HepG2 (cell line): ENCODE measurements around the gene MEGF6. TPM values are rescaled to one million over a fixed set of nuclear protein-coding genes. Genes with fewer than 3 reads are reported as not detected.

ENCODE experiments used
- ATAC-seq: fragments of 200-7000 bp; cut with Tn5 transposase; 3 replicates; pipeline ENCODE4 v1.9.1; 2020; ENCODE audit warnings: mild to moderate bottlenecking, moderate library complexity
- BruUV-seq: library from RNA; stranded (reverse); fragments of 400-500 nt; replicated peaks from 2 replicates; lab custom pipeline; 2021; lab: Mats Ljungman, UMichigan
- CTCF ChIA-PET: fragments of 300-600 bp; formaldehyde crosslinking; extraction: SDS; loops from one replicate; lab custom pipeline; 2021; ENCODE audit warnings: low total read pairs, inconsistent platforms, low intra/inter-chr PET ratio; lab: Yijun Ruan, JAX
- POLR2A ChIA-PET: fragments of 350-600 bp; sonication (Branson Sonifier 250); formaldehyde crosslinking; loops from one replicate; lab custom pipeline; 2020; ENCODE audit warnings: antibody characterized with exemption, inconsistent platforms; lab: Yijun Ruan, JAX
- DNase-seq: peaks from one replicate; pipeline ENCODE4 v3.0.0-alpha.2; 2015; ENCODE audit warnings: low spot score
- FAIRE-seq: peaks from 3 replicates; lab custom pipeline; 2011; peaks lifted over from hg19 to GRCh38; lab: Jason Lieb, UNC
- H2AFZ ChIP-seq: one replicate; pipeline ENCODE4 v1.6.1; 2011; ENCODE audit warnings: low read length, inconsistent platforms
- H3K27ac ChIP-seq: fragments of 300-600 bp; 3 replicates; pipeline ENCODE4 v1.8.0; 2011; ENCODE audit warnings: mixed run types, mild to moderate bottlenecking, mixed read lengths, low read length, inconsistent platforms; ENCODE audit not compliant: insufficient read depth; ENCODE audit errors: extremely low read length
- H3K27me3 ChIP-seq, 2 experiments: fragments of 200-600 bp in 1 of 2; 2 replicates in 1 of 2; 3 replicates in 1 of 2; pipeline versions ENCODE4 v1.6.0 to v1.8.0; 2011; ENCODE audit warnings: low read length in 2 of 2, mild to moderate bottlenecking in 2 of 2, moderate library complexity in 2 of 2, inconsistent platforms in 1 of 2; ENCODE audit not compliant: insufficient read depth in 2 of 2, control insufficient read depth in 1 of 2
- H3K36me3 ChIP-seq, 2 experiments: fragments of 200-600 bp in 1 of 2; replicated peaks in 1 of 2; 2 replicates in 1 of 2; 3 replicates in 1 of 2; pipeline versions ENCODE4 v1.5.1 to v1.8.0; 2011; ENCODE audit warnings: low read length in 2 of 2, inconsistent platforms in 1 of 2; ENCODE audit not compliant: insufficient read depth in 2 of 2, control insufficient read depth in 1 of 2
- H3K4me1 ChIP-seq: 2 replicates; pipeline ENCODE4 v1.5.1; 2012; ENCODE audit warnings: low read length, inconsistent platforms; ENCODE audit not compliant: insufficient read depth
- H3K4me2 ChIP-seq: 2 replicates; pipeline ENCODE4 v1.6.0; 2011; ENCODE audit warnings: low read depth, low read length, inconsistent platforms
- H3K4me3 ChIP-seq, 3 experiments: fragments of 200-600 bp in 1 of 3; sonication (generic), shearing (Covaris generic) in 1 of 3; replicated peaks in 1 of 3; 2 replicates each; pipeline ENCODE4 v1.5.1; 2011 to 2016; ENCODE audit warnings: low read length in 3 of 3, inconsistent platforms in 2 of 3, low read depth in 2 of 3, mild to moderate bottlenecking in 2 of 3, control low read depth in 1 of 3, mixed read lengths in 1 of 3; ENCODE audit not compliant: insufficient read depth in 1 of 3
- H3K79me2 ChIP-seq: one replicate; pipeline ENCODE4 v1.6.1; 2011; ENCODE audit warnings: low read length, inconsistent platforms; ENCODE audit not compliant: insufficient read depth
- H3K9ac ChIP-seq: 2 replicates; pipeline ENCODE4 v1.6.0; 2011; ENCODE audit warnings: mild to moderate bottlenecking, low read depth, low read length, inconsistent platforms; ENCODE audit not compliant: insufficient read depth
- H3K9me3 ChIP-seq: 2 replicates; pipeline ENCODE4 v1.5.1; 2012; ENCODE audit warnings: mild to moderate bottlenecking, low read length
- H4K20me1 ChIP-seq: 2 replicates; pipeline ENCODE4 v1.6.0; 2011; ENCODE audit warnings: inconsistent platforms, mild to moderate bottlenecking, low read length, moderate library complexity; ENCODE audit not compliant: insufficient read depth
- CBX5 ChIP-seq: sonication (generic); formaldehyde crosslinking; IDR thresholded peaks from 2 replicates; pipeline ENCODE4 v1.4.0; 2020; ENCODE audit warnings: missing genetic modification reagents, borderline replicate concordance
- ELF1 ChIP-seq: sonication (generic); formaldehyde crosslinking; IDR thresholded peaks from 2 replicates; pipeline ENCODE4 v1.4.0; 2020; ENCODE audit warnings: missing genetic modification reagents
- MAF1 ChIP-seq: sonication (generic); formaldehyde crosslinking; IDR thresholded peaks from 2 replicates; pipeline ENCODE4 v1.5.0; 2020; ENCODE audit warnings: missing genetic modification reagents, borderline replicate concordance
- NFRKB ChIP-seq: fragments of 450-650 bp; IDR thresholded peaks from 2 replicates; pipeline ENCODE4 v1.6.1; 2017
- NRL ChIP-seq: sonication (generic); formaldehyde crosslinking; IDR thresholded peaks from 2 replicates; pipeline ENCODE4 v1.5.0; 2020; ENCODE audit warnings: missing genetic modification reagents, mild to moderate bottlenecking, moderate library complexity, borderline replicate concordance
- TOE1 ChIP-seq: sonication (generic); formaldehyde crosslinking; IDR thresholded peaks from 2 replicates; pipeline ENCODE4 v1.4.0; 2020; ENCODE audit warnings: mild to moderate bottlenecking, missing genetic modification reagents
- U2AF2 ChIP-seq: fragments of 200-400 bp; formaldehyde crosslinking; IDR thresholded peaks from 2 replicates; pipeline ENCODE4 v1.6.1; 2017; ENCODE audit warnings: low read depth, mild to moderate bottlenecking, low read length
- ZKSCAN1 ChIP-seq: fragments of 150-350 bp; IDR thresholded peaks from 2 replicates; pipeline ENCODE4 v1.6.1; 2014; ENCODE audit warnings: low read length
- ZNF234 ChIP-seq: sonication (generic); formaldehyde crosslinking; conservative IDR thresholded peaks from 2 replicates; pipeline ENCODE4 v1.5.1; 2020; ENCODE audit warnings: mild to moderate bottlenecking, missing genetic modification reagents
- ZNF614 ChIP-seq: IDR thresholded peaks from 2 replicates; pipeline ENCODE4 v1.6.1; 2018; ENCODE audit warnings: missing biosample characterization, missing genetic modification reagents, inconsistent platforms, borderline replicate concordance
- ZNF616 ChIP-seq: sonication (generic); formaldehyde crosslinking; IDR thresholded peaks from 2 replicates; pipeline ENCODE4 v1.5.0; 2020; ENCODE audit warnings: low read depth, mild to moderate bottlenecking, missing genetic modification reagents
- ZNF709 ChIP-seq: sonication (generic); formaldehyde crosslinking; IDR thresholded peaks from 2 replicates; pipeline ENCODE4 v1.5.0; 2020; ENCODE audit warnings: mild to moderate bottlenecking, missing genetic modification reagents
- ZNF761 ChIP-seq: sonication (generic); formaldehyde crosslinking; conservative IDR thresholded peaks from 2 replicates; pipeline ENCODE4 v1.4.0; 2020; ENCODE audit warnings: mild to moderate bottlenecking, missing genetic modification reagents
- ZSCAN31 ChIP-seq: sonication (generic); formaldehyde crosslinking; IDR thresholded peaks from 2 replicates; pipeline ENCODE4 v1.5.0; 2020; ENCODE audit warnings: low read depth, mild to moderate bottlenecking, missing genetic modification reagents
- WGBS: methylation state at CpG from one replicate; pipeline ENCODE4 v1.1.6; 2017; ENCODE audit warnings: low lambda C conversion rate; 5-methylcytosine and 5-hydroxymethylcytosine counted together
- in situ Hi-C: cut with HindIII; loops from 2 replicates; pipeline ENCODE4 v1.10.0; 2017; ENCODE audit warnings: low pct_unique_long_range_greater_than_20kb; ENCODE audit not compliant: extremely low pct_ligation_motif_present
- intact Hi-C: fragments of 100-400 bp; cut with micrococcal nuclease; formaldehyde crosslinking; loops from one replicate; pipeline ENCODE4 v1.10.0; 2022; ENCODE audit not compliant: unreplicated experiment
- polyA plus RNA-seq, 8 experiments: library from polyadenylated mRNA; depleted of rRNA in 3 of 8; stranded (reverse) in 7 of 8; unstranded in 1 of 8; fragments of >200 nt; fragmentation: Illumina TruSeq in 4 of 8; extraction: Trizol in 4 of 8; gene quantifications; 2 replicates each; pipeline versions ENCODE4 v1.2.1 to v1.2.3, GENCODE V29; 2011 to 2016; ENCODE audit warnings: low read depth in 4 of 8, missing spikeins in 1 of 8, mixed read lengths in 1 of 8; ENCODE audit not compliant: insufficient read depth in 1 of 8
- total RNA-seq, 5 experiments: library from RNA; depleted of rRNA; stranded (reverse); fragments of >200 nt; fragmentation: Illumina TruSeq; extraction: Trizol; gene quantifications; 2 replicates each; pipeline ENCODE4 v1.2.3, GENCODE V29; 2016; ENCODE audit warnings: low read depth in 1 of 5
- TF ChIP-seq, protein P1 (sequence below): sonication (generic); formaldehyde crosslinking; IDR thresholded peaks from 2 replicates; pipeline ENCODE4 v1.4.0; 2020; ENCODE audit warnings: missing genetic modification reagents
- TF ChIP-seq, protein P2 (sequence below), 2 experiments: fragments of 450-650 bp in 1 of 2; sonication (generic) in 1 of 2; formaldehyde crosslinking; IDR thresholded peaks; 2 replicates each; pipeline versions ENCODE4 v1.5.0 to v1.8.0; 2020 to 2022; ENCODE audit warnings: mild to moderate bottlenecking in 1 of 2, missing genetic modification reagents in 1 of 2
- TF ChIP-seq, protein P3 (sequence below): sonication (generic); formaldehyde crosslinking; IDR thresholded peaks from 2 replicates; pipeline ENCODE4 v1.5.0; 2020; ENCODE audit warnings: mild to moderate bottlenecking, missing genetic modification reagents, borderline replicate concordance

MEGF6 gene
- total and polyA plus RNA-seq, 2 of the 13 experiments (the other 11 are each of a cell fraction or from before 2014, with no cell fraction given) = 1.9 TPM

DNA sequence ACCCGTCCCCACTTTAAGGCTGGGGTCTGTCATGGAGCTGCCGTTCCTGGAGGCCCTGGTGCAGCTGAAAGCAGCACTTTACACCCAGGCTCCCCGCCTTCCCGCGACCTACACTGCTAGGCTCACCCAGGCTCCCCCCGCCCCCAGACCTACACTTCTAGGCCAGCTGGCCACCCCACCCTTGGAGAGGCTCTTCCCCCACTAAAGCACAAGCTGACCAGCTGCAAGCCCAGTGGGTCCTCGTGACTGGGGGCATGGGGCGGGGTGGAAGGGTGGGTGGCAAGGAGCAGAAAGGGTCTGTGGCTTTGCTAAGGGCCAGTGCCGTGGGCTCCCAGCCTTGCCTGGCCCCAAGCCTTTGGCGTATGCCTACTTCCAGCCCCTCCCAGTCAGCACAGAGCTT is 166.6 kb downstream of the MEGF6 start:
- WGBS = 60% methylated on average over 9 of the region's 10 CpGs
- FAIRE-seq (no peak), DNase-seq (no peak), ATAC-seq (no peak)
- Histone ChIP-seq H2AFZ (no peak overlapping the region), H3K79me2 (no peaks in the 10 kb centered on the region), H3K4me3 (no peak overlapping the region), H3K4me1 (peaks cover 58% of the 10 kb centered on the region), H3K27ac (no peak overlapping the region), H3K36me3 (no peaks in the 10 kb centered on the region), H3K9me3 (no peaks in the 10 kb centered on the region), H4K20me1 (no peaks in the 10 kb centered on the region), H3K4me2 (no peak overlapping the region; the same call in 1 of the 2 replicates), H3K27me3 (no peaks in the 10 kb centered on the region), H3K9ac (no peak overlapping the region)
- BruUV-seq = no TSS peak
- intact Hi-C loops (no loop called here), in situ Hi-C loops (loop anchor here (5.0 kb wide), 1 partner anchor 38 kb away; no protein-coding TSS in a partner anchor)
- TF ChIP-seq ZNF709 (no peak), MAF1 (CRISPR knock-in tag) (no peak), ZNF234 (CRISPR knock-in tag) (no peak), NFRKB (no peak), ZKSCAN1 (no peak), NRL (no peak), TOE1 (CRISPR knock-in tag) (no peak), ZSCAN31 (CRISPR knock-in tag) (no peak), ZNF616 (no peak), ZNF761 (no peak), U2AF2 (no peak), CBX5 (CRISPR knock-in tag) (no peak), ZNF614 (CRISPR knock-in tag) (no peak), ELF1 (CRISPR knock-in tag) (no peak)
- TF ChIP-seq, protein P1, sequence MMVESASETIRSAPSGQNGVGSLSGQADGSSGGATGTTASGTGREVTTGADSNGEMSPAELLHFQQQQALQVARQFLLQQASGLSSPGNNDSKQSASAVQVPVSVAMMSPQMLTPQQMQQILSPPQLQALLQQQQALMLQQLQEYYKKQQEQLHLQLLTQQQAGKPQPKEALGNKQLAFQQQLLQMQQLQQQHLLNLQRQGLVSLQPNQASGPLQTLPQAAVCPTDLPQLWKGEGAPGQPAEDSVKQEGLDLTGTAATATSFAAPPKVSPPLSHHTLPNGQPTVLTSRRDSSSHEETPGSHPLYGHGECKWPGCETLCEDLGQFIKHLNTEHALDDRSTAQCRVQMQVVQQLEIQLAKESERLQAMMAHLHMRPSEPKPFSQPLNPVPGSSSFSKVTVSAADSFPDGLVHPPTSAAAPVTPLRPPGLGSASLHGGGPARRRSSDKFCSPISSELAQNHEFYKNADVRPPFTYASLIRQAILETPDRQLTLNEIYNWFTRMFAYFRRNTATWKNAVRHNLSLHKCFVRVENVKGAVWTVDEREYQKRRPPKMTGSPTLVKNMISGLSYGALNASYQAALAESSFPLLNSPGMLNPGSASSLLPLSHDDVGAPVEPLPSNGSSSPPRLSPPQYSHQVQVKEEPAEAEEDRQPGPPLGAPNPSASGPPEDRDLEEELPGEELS (CRISPR knock-in tag) = no peak
- TF ChIP-seq, protein P2, sequence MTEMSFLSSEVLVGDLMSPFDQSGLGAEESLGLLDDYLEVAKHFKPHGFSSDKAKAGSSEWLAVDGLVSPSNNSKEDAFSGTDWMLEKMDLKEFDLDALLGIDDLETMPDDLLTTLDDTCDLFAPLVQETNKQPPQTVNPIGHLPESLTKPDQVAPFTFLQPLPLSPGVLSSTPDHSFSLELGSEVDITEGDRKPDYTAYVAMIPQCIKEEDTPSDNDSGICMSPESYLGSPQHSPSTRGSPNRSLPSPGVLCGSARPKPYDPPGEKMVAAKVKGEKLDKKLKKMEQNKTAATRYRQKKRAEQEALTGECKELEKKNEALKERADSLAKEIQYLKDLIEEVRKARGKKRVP (CRISPR knock-in tag; IDR thresholded peaks at IDR 0.05) = no peak
- TF ChIP-seq, protein P3, sequence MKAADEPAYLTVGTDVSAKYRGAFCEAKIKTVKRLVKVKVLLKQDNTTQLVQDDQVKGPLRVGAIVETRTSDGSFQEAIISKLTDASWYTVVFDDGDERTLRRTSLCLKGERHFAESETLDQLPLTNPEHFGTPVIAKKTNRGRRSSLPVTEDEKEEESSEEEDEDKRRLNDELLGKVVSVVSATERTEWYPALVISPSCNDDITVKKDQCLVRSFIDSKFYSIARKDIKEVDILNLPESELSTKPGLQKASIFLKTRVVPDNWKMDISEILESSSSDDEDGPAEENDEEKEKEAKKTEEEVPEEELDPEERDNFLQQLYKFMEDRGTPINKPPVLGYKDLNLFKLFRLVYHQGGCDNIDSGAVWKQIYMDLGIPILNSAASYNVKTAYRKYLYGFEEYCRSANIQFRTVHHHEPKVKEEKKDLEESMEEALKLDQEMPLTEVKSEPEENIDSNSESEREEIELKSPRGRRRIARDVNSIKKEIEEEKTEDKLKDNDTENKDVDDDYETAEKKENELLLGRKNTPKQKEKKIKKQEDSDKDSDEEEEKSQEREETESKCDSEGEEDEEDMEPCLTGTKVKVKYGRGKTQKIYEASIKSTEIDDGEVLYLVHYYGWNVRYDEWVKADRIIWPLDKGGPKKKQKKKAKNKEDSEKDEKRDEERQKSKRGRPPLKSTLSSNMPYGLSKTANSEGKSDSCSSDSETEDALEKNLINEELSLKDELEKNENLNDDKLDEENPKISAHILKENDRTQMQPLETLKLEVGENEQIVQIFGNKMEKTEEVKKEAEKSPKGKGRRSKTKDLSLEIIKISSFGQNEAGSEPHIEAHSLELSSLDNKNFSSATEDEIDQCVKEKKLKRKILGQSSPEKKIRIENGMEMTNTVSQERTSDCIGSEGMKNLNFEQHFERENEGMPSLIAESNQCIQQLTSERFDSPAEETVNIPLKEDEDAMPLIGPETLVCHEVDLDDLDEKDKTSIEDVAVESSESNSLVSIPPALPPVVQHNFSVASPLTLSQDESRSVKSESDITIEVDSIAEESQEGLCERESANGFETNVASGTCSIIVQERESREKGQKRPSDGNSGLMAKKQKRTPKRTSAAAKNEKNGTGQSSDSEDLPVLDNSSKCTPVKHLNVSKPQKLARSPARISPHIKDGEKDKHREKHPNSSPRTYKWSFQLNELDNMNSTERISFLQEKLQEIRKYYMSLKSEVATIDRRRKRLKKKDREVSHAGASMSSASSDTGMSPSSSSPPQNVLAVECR (CRISPR knock-in tag) = no peak
- ChIA-PET CTCF (no interaction called here), POLR2A (no interaction called here)
